ENCODE measurements around the gene GNPTAB. TPM values are rescaled to one million over a fixed set of nuclear protein-coding genes. Genes with fewer than 3 reads are reported as not detected.

Gene GNPTAB
- total and polyA plus RNA-seq, 2 of the 13 experiments (the other 11 are each of a cell fraction or from before 2014, with no cell fraction given), result 13.6 to 19.4 TPM

GRCh38 chr12:101866615-101867373 is 36.0 kb upstream of the GNPTAB start (continued):
- TF ChIP-seq ZBTB26 (CRISPR knock-in tag; IDR thresholded peaks at IDR 0.05; ENCODE audit: borderline replicate concordance) (no peak), MTERF4 (CRISPR knock-in tag; IDR thresholded peaks at IDR 0.05) (no peak), ARID4A (CRISPR knock-in tag; IDR thresholded peaks at IDR 0.05; ENCODE audit: borderline replicate concordance) (no peak; the same call in 1 of the 2 replicates), ZBTB2 (CRISPR knock-in tag; IDR thresholded peaks at IDR 0.05; ENCODE audit: low read depth) (no peak), RARA (CRISPR knock-in tag; IDR thresholded peaks at IDR 0.05) (no peak), MXD4 (CRISPR knock-in tag; IDR thresholded peaks at IDR 0.05) (no peak), CTCF (CRISPR knock-in tag; IDR thresholded peaks at IDR 0.05) (peak; percentile 38), ATF2 (CRISPR knock-in tag; IDR thresholded peaks at IDR 0.05) (no peak), TP53 (CRISPR knock-in tag; conservative IDR thresholded peaks at IDR 0.05) (no peak), ZNF274 (CRISPR knock-in tag; IDR thresholded peaks at IDR 0.05) (no peak), SOX5 (CRISPR knock-in tag; IDR thresholded peaks at IDR 0.05; ENCODE audit: borderline replicate concordance) (no peak), FOXA1 (IDR thresholded peaks at IDR 0.05) (no peak), FOXA1 (CRISPR knock-in tag; IDR thresholded peaks at IDR 0.05) (peak; percentile 20; the same call in 1 of the 2 replicates), TIGD3 (CRISPR knock-in tag; IDR thresholded peaks at IDR 0.05; ENCODE audit: borderline replicate concordance) (no peak), BRCA1 (CRISPR knock-in tag; IDR thresholded peaks at IDR 0.05) (no peak), ISL2 (CRISPR knock-in tag; IDR thresholded peaks at IDR 0.05) (no peak)
